GDM1 (cell line): Measurements from ENCODE around the gene HS1BP3.

Experiments
- DNase-seq: peaks from one replicate; lab custom pipeline; 2025; lab: John Stamatoyannopoulos, UW

Gene HS1BP3

DNA sequence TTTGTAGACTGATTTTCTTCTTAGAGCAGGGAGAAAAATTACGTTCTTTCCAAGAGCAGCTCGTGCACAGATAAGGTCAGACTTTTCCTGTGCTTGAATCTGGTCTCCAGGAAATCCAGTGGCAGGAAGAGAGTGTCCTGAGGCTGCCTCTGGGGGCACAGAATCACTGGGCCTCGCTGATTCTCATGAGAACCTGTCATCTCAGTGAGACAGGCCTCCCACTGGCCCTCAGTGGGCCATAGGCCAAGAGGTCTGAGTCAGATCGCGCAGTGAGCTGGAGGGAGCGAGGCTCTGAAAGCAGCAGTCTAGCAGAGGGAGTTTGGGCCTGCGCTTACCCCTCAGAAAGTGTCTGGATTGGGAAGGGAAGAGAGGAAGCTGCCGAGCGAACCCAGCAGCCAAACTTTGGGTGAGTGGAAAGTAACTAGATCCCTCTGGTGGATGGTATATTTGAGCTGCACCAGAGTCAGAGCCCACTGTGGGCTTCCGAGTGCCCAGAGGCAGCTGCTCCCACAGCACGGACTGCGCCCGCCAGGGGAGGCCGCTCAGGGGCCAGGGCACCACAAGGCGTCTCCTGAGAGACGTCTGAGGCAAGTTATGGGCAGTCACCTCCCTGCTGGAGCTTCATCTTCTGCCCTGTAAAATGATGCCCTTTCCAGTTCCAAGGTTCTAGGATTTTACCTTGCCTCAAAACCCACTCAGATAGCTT lies 24.2 kb upstream of the HS1BP3 start:
- no peak for DNase-seq

DNA sequence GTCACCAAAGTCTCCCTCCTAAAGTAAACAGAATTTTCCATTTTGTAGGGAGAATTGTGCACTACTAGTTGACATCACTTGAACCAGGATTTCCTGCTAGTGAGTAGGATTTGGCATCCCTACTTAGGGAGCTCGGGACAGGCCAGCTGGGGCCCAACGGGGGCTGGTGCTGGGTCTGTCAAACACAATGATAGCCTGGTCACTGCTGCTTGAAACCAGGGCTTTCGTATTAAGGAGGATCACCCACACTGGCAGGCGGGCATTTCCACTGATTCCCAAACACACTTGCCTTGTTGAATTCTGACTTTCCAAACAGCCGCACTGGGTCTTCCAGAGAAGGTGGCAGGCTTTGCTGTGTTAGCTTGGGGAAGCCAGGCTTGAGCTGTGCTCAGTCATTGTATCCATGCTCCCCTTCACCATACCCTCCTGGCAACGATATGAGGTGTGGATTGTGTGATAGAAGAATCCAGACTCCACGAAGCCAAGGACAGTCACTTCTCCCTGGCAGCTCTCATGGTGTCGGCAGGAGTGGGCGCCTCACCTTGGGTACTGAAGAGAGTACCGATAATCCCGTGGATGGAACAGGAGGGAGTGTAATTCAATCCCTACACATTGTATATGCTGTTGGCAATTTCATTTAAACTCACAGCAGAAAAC lies 23.5 kb upstream of the HS1BP3 start:
- no peak for DNase-seq

DNA sequence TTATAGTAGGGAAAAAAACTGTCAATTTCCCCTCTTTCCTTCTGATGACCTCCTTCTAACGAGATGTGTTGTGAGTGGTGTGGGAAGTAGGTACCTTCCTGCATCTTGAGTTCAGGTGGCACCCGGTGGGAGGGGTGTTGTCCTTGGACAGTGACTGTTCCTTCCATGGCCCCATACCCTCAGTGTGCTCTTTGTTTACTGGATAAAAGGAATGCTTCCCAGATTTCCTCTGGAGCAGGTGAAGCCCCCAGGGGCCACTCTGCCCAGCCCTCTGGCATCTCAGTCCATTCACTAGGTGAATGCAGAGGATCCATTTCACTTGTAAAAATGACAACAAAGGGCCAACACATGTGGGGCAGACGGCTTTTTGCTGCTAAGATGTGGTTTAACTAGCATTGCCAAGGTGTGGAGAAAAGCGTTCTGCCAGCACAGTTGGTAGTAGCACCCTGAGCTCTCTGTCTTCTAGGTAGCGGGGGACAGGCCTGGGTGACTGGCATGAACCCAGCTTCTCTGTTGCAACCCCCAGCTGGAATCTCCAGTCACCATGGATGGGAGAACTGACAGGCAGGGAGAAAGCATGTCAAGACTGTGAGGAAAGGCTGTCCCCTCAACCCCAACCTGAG lies 22.9 kb upstream of the HS1BP3 start:
- no peak for DNase-seq

DNA sequence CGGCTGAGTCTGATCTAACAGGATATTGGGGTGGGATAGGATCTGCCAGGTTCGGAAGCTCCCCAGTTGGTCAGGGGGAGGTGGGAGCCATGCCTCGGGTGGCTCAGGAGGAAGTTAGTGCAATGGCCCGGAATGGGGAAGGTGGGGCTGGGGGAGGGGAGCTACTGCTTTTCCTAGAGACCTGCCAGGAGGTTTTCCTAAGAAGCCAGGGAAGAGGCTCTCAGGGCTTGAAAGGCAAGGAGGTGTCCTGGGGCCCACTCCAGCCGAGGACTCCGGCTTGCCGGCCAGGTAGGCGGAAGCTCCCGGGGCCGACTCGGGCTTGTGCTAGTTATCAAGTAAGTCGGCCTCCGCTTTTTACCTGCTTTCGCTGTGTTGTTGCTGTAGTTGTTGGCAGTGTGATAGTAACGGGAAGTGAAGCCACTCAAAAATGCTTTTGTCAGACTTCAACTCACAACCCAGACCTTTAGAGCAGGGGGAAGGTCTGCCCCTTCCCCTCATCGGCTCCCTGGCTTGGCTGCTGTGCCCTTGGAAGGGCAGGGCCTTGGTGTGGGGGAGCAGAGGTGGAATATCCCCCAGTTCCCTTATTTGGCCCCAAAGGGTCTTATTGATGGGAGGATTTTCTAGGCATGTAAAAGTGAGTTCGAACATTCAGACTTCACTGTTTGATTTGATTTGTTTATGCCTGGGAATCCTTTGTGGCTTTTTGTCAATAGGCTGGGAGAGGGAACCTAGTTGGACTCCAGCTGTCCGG lies 21.5 kb upstream of the HS1BP3 start:
- DNase-seq, result no peak

GRCh38 chr2:20671736-20672080 lies 20.8 kb upstream of the HS1BP3 start:
- no peak for DNase-seq

- DNase-seq, result no peak
Observed at GRCh38 chr2:20671036-20671735, 20.3 kb upstream of the HS1BP3 start.

- no peak for DNase-seq
Observed at GRCh38 chr2:20670315-20671035, 19.6 kb upstream of the HS1BP3 start.

- no peak for DNase-seq
Observed at GRCh38 chr2:20669562-20670314, 18.8 kb upstream of the HS1BP3 start.

DNA sequence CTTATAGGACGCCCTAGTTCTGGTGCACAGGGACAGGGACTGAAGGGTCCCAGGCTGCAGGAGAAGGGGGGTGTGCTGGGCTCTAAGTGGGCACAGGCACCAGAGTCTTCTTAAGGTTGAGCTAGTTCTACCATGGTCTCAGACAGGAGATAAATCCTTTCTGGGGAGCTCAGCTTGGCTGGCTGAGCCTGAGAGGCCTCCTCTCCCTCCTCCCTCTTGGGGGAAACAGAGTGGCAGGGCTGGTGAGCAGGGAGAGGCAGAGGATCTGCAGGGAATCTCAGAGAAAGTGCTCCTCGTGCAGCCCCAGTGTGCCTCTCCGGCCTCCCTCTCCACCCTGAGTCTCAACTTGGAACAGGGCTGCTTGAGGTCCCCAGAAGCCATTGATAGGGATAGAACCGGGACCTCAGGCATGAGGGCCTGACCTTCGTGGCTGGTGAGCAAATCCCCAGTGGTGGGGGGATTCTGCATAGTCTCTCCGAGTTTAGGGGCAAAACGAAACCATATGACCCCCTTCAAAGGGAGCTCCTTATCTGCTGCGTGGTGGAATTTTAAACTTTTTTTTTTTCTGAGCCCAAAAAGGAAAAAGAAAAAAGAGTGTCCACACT lies 18.1 kb upstream of the HS1BP3 start:
- DNase-seq, result no peak

- DNase-seq, result no peak
Observed at GRCh38 chr2:20668451-20668850, 17.6 kb upstream of the HS1BP3 start.

DNA sequence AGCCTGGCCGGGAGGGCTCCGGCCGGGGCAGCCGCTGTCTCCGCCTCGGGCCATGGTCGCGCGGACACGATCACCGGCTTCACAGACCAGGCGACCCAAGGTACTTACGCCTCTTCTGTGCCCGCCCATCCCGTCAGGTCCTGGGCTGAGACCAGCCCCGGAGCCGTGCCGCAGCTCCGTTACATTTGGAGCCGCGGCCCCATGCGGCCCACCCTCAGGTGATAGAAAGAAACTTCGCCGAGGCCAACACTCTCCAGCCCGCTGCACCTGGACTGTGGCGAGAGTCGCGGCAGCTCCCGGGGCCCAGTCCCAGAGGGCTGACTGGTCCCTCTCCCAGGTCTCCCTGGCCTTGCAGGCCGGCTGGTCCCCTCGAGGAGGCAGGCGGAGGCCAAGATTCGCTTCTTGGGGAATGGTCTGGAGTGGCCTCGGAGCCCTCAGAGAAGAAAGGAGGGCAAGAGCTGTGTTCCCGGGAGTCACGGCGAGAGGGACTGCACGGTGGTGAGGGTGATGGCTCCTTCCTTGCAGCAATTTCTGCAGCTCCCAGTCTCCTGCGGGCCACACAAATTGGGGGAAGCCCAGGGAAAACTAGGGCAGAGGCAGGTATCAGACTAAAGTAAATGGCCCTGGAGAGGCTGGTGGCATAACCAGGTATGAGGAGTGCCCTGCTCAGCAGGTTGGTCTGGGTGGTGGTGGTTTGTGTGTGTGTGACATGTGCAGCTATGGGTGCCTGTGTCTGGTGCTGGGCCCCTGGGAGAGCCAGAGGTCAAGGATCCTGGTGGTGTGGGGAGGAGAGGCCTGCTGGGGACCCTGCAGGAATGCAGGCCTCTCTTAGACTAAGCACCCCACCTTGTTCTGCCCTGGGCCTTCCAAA lies 16.9 kb upstream of the HS1BP3 start:
- DNase-seq, result no peak

DNA sequence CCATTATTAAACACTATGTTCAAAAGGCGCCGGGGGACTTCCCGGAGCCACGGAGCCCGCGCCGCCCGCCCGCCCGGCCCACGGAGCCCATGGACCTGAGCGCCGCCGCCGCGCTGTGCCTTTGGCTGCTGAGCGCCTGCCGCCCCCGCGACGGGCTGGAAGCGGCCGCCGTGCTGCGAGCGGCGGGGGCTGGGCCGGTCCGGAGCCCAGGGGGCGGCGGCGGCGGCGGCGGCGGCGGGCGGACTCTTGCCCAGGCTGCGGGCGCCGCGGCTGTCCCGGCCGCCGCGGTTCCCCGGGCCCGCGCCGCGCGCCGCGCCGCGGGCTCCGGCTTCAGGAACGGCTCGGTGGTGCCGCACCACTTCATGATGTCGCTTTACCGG lies 16.2 kb upstream of the HS1BP3 start:
- DNase-seq, result no peak

GRCh38 chr2:20666304-20667150 lies 15.6 kb upstream of the HS1BP3 start, which contains the start of gene GDF7:
GDF7 (plus strand) TSS chr2:20667144; CDS start chr2:20667240, 96 bp downstream.
- no peak for DNase-seq

GRCh38 chr2:20666005-20666303 lies 15.1 kb upstream of the HS1BP3 start:
- no peak for DNase-seq

DNA sequence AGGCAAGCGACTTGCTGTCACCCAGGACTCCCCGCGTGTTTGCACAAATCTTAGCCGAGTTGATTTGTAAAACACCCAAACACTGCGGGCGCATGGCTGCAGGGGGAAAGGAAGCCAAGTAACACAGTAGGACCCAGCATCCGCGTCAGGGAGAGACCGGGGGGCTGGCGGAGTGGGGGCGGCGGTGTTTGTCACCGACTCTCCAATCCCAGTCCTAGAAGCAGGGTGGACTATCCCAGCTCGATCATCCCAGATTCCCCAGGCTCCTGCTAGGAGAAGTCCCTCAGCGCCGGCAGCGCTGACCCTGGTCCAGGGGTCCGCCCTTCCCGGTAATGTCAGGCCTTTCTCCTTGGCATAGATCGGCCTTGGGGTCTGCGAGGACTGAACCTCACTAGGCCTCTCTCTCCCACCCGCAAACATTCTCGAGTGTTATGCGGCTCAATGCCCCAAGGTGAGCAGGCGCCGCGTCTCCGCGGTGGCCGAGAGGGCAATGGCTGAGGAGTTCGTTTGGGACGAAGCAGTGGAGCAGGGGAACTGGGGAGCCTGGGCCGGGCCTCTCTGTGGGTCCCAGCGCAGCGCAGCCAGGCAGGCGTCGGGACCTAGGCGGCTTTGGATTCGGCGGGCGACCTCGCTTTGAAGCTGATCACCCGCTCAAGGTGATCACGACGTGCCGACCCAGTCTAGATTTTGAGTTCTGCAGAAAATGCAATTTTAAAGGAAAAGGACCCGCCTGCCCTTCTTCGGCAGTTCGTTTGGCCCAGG lies 14.5 kb upstream of the HS1BP3 start:
- no peak for DNase-seq

GRCh38 chr2:20664431-20665242 lies 13.7 kb upstream of the HS1BP3 start:
- no peak for DNase-seq

DNA sequence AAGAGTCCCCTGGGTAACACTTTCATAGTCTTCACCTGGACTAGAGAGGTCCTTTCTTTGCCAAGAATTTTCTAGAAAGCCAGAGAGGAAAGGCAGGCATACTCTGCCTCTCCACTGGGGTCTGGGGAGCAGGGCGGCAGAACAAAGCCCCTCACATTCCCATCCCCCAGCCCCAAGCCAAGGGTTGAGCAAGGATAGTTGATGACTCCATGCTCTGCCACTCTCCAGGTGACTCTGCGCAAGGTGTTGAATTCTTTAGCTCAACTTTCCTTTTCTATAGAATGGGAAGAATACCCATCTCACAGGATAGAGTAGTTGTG lies 13.1 kb upstream of the HS1BP3 start:
- no peak for DNase-seq
